Activated naive CD8-positive, alpha-beta T cell treated with anti-CD3 and anti-CD28 coated beads for 36 hours (primary cell): Measurements from ENCODE around the gene JMJD1C. TPM values are rescaled to one million over a fixed set of nuclear protein-coding genes. Genes with fewer than 3 reads are reported as not detected.

ENCODE experiments used
- DNase-seq: peaks from one replicate; pipeline ENCODE4 v3.0.0; 2021
- H3K27ac Mint-ChIP-seq: one replicate; pipeline ENCODE4 v1.8.0; 2022; ENCODE audit warnings: mild to moderate bottlenecking, moderate library complexity, mixed read lengths
- H3K27me3 Mint-ChIP-seq: one replicate; pipeline ENCODE4 v1.8.0; 2022; ENCODE audit warnings: mild to moderate bottlenecking, mixed read lengths
- H3K36me3 Mint-ChIP-seq: one replicate; pipeline ENCODE4 v1.8.0; 2021; ENCODE audit warnings: mild to moderate bottlenecking, mixed read lengths
- H3K4me1 Mint-ChIP-seq: one replicate; pipeline ENCODE4 v1.8.0; 2021; ENCODE audit warnings: mixed read lengths
- H3K4me3 Mint-ChIP-seq: one replicate; pipeline ENCODE4 v1.8.0; 2022; ENCODE audit warnings: mild to moderate bottlenecking, moderate library complexity, mixed read lengths
- H3K9me3 Mint-ChIP-seq: one replicate; pipeline ENCODE4 v1.8.0; 2022; ENCODE audit warnings: mixed read lengths
- total RNA-seq, 2 experiments: library from RNA; stranded (reverse); gene quantifications; one replicate each; pipeline ENCODE4 v1.2.3, GENCODE V29; 2021

JMJD1C gene
- total RNA-seq, 2 experiments from 2014 or later, result 48.4 to 52.0 TPM

GRCh38 chr10:63214571-63214970 is 251.2 kb downstream of the JMJD1C start:
- H3K4me3 Mint-ChIP-seq, result no peak overlapping the region
- peaks cover 49% of the 10 kb centered on the region for H3K4me1 Mint-ChIP-seq
- DNase-seq, result no peak
- peak overlapping the region; percentile 52 for H3K27ac Mint-ChIP-seq
- H3K9me3 Mint-ChIP-seq, result peaks cover 6% of the 10 kb centered on the region
- no peaks in the 10 kb centered on the region for H3K27me3 Mint-ChIP-seq
- peaks cover 44% of the 10 kb centered on the region for H3K36me3 Mint-ChIP-seq

DNA sequence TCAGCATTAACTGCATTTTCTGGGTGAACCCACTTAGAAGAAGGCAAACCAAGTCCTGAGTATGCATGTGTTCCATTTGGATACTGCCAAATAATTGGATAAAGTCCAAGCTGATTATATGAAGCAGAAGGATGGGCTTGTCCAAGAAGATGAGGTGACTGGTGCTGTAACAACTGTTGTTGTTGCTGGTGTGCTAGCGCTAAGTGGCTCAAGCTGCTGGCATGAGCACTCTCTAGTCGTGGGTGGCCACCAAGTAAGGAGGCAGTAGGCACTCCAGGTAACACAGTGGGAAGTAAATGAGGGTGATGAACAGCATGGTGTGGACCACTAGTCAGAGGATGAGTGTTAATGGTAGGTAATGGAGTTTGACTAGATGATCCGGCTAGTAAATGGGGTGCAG is 252.3 kb downstream of the JMJD1C start:
- H3K27ac Mint-ChIP-seq, result peak overlapping the region; percentile 12
- no peaks in the 10 kb centered on the region for H3K27me3 Mint-ChIP-seq
- no peak for DNase-seq
- H3K9me3 Mint-ChIP-seq, result peaks cover 6% of the 10 kb centered on the region
- peaks cover 46% of the 10 kb centered on the region for H3K4me1 Mint-ChIP-seq
- no peak overlapping the region for H3K4me3 Mint-ChIP-seq
- H3K36me3 Mint-ChIP-seq, result peaks cover 39% of the 10 kb centered on the region

- H3K36me3 Mint-ChIP-seq, result peaks cover 58% of the 10 kb centered on the region
- H3K27me3 Mint-ChIP-seq, result no peaks in the 10 kb centered on the region
- peak overlapping the region; percentile 65 for H3K27ac Mint-ChIP-seq
- peaks cover 56% of the 10 kb centered on the region for H3K4me1 Mint-ChIP-seq
- H3K4me3 Mint-ChIP-seq, result no peak overlapping the region
- peaks cover 6% of the 10 kb centered on the region for H3K9me3 Mint-ChIP-seq
- peak; percentile 26 for DNase-seq
Observed at GRCh38 chr10:63210611-63211196, 255.1 kb downstream of the JMJD1C start.

GRCh38 chr10:63209705-63210104 is 256.1 kb downstream of the JMJD1C start:
- Mint-ChIP-seq H3K4me1 (peaks cover 57% of the 10 kb centered on the region), H3K36me3 (peaks cover 56% of the 10 kb centered on the region), H3K27me3 (no peaks in the 10 kb centered on the region), H3K27ac (no peak overlapping the region), H3K9me3 (peaks cover 6% of the 10 kb centered on the region), H3K4me3 (no peak overlapping the region)
- no peak for DNase-seq

GRCh38 chr10:63208986-63209385 is 256.8 kb downstream of the JMJD1C start:
- DNase-seq, result no peak
- peaks cover 55% of the 10 kb centered on the region for H3K36me3 Mint-ChIP-seq
- no peak overlapping the region for H3K4me3 Mint-ChIP-seq
- H3K9me3 Mint-ChIP-seq, result peaks cover 6% of the 10 kb centered on the region
- H3K27ac Mint-ChIP-seq, result no peak overlapping the region
- H3K27me3 Mint-ChIP-seq, result no peaks in the 10 kb centered on the region
- H3K4me1 Mint-ChIP-seq, result peaks cover 54% of the 10 kb centered on the region

DNA sequence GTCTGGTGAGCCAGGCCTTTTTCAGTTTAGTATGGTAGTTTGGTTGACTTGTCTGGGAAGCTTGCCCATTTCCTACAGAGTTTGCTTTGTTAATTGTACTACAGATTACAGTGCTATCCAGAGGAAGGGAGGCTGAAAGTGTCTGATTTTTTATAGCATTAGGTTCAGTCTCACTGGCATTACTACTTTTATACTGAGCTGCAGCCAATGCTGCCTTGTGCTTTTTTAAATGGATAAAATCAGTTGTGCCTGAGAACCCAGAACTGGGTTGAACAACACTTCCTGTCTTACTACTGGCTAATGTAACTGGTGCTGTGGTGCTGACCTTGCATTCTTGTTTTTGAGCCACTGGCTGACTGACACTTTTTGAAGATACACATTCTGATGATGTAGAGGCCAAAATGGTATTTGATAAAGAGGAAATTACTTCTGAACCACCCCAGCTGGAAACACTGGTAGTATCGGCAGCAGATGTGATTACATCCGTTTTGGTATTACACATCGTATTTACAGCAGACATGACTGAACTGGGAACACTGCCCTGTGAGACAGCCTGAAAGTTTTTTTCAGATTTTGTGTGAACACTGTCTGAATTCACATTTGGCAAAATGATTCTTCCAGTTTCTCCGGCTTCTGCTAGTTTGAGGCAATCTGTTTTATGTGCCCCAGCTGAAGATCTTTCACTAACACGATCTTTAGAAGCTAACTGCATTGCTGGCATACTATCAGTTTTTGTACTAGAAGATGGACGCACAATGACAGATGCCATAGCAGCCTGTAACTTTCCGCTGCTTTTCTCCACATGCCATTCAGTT is 258.6 kb downstream of the JMJD1C start:
- H3K9me3 Mint-ChIP-seq, result peaks cover 6% of the 10 kb centered on the region
- DNase-seq, result no peak
- H3K4me1 Mint-ChIP-seq, result peaks cover 48% of the 10 kb centered on the region
- peak overlapping the region; percentile 21 for H3K27ac Mint-ChIP-seq
- H3K4me3 Mint-ChIP-seq, result no peak overlapping the region
- H3K27me3 Mint-ChIP-seq, result no peaks in the 10 kb centered on the region
- H3K36me3 Mint-ChIP-seq, result peaks cover 45% of the 10 kb centered on the region

GRCh38 chr10:63206576-63206975 is 259.2 kb downstream of the JMJD1C start:
- peaks cover 39% of the 10 kb centered on the region for H3K36me3 Mint-ChIP-seq
- no peak overlapping the region for H3K4me3 Mint-ChIP-seq
- no peaks in the 10 kb centered on the region for H3K27me3 Mint-ChIP-seq
- H3K9me3 Mint-ChIP-seq, result no peaks in the 10 kb centered on the region
- peaks cover 45% of the 10 kb centered on the region for H3K4me1 Mint-ChIP-seq
- no peak overlapping the region for H3K27ac Mint-ChIP-seq
- DNase-seq, result no peak

- H3K27me3 Mint-ChIP-seq, result no peaks in the 10 kb centered on the region
- H3K4me3 Mint-ChIP-seq, result no peak overlapping the region
- no peak for DNase-seq
- H3K27ac Mint-ChIP-seq, result peak overlapping the region; percentile 20
- H3K36me3 Mint-ChIP-seq, result peaks cover 27% of the 10 kb centered on the region
- H3K9me3 Mint-ChIP-seq, result no peaks in the 10 kb centered on the region
- H3K4me1 Mint-ChIP-seq, result peaks cover 34% of the 10 kb centered on the region
Observed at GRCh38 chr10:63205421-63205820, 260.4 kb downstream of the JMJD1C start.

DNA sequence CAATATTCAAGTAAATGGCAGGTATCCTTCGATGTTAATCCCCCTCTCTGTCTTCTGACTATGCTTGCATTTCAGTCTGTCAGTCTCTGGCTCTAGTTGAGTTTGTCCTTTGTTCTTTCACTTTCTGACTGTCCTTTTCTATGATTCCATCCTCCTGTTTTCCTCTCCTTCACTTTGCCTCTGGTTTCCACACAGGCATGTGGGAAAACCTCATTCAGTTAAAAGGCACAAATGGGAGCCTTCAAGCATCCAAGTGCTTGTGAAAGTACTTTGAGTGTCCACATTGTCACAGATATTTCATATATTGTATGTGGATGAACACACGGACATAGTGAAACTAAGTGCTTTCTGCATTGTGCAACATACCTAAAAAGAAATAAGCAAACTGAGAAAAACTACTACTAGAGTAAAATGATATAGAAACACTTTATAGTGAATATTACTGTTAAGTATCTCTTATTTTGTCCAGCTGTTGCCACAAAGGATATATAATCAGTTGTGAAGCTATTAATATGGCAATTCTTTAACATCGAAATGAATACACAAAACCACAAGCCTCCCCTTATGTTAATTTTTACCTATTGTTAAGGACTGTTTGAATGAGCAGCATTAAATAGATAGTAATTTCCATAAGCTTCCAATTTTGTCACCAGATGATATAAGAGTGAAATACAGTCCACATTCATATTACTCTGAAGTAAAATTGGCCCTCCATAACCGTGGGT is 260.9 kb downstream of the JMJD1C start:
- Mint-ChIP-seq H3K27me3 (no peaks in the 10 kb centered on the region), H3K36me3 (peaks cover 24% of the 10 kb centered on the region), H3K27ac (peak overlapping the region; percentile 20), H3K4me3 (no peak overlapping the region), H3K4me1 (peaks cover 33% of the 10 kb centered on the region), H3K9me3 (no peaks in the 10 kb centered on the region)
- no peak for DNase-seq

- no peak for DNase-seq
- H3K36me3 Mint-ChIP-seq, result peaks cover 8% of the 10 kb centered on the region
- H3K27me3 Mint-ChIP-seq, result no peaks in the 10 kb centered on the region
- H3K27ac Mint-ChIP-seq, result no peak overlapping the region
- H3K4me1 Mint-ChIP-seq, result peaks cover 12% of the 10 kb centered on the region
- H3K4me3 Mint-ChIP-seq, result no peak overlapping the region
- H3K9me3 Mint-ChIP-seq, result no peaks in the 10 kb centered on the region
Observed at GRCh38 chr10:63201118-63201517, 264.7 kb downstream of the JMJD1C start.

GRCh38 chr10:63200431-63200830 is 265.3 kb downstream of the JMJD1C start:
- Mint-ChIP-seq H3K27me3 (no peaks in the 10 kb centered on the region), H3K27ac (no peak overlapping the region), H3K4me3 (no peak overlapping the region), H3K9me3 (no peaks in the 10 kb centered on the region), H3K4me1 (peaks cover 11% of the 10 kb centered on the region), H3K36me3 (peaks cover 6% of the 10 kb centered on the region)
- no peak for DNase-seq

DNA sequence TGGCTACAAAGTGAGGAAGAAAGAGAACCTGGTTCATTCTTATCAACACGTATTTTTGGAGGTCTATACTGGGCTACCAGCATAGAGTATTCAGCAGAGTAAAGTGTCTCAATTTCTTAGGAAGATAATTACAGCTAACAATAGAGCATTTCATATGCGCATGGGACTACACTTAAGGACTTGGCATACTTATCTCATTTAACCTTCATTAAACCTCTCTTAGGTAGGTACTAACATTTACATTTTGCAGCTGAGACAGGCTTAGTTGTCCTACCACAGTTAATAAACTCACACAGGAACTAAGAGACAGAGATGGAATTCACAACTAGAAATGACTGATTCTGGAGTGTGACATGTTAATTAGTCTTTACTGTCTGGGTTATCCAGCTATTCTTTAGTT is 266.1 kb downstream of the JMJD1C start:
- Mint-ChIP-seq H3K4me3 (no peak overlapping the region), H3K27ac (no peak overlapping the region), H3K27me3 (no peaks in the 10 kb centered on the region), H3K4me1 (peaks cover 5% of the 10 kb centered on the region), H3K36me3 (peaks cover 3% of the 10 kb centered on the region), H3K9me3 (no peaks in the 10 kb centered on the region)
- DNase-seq, result no peak

DNA sequence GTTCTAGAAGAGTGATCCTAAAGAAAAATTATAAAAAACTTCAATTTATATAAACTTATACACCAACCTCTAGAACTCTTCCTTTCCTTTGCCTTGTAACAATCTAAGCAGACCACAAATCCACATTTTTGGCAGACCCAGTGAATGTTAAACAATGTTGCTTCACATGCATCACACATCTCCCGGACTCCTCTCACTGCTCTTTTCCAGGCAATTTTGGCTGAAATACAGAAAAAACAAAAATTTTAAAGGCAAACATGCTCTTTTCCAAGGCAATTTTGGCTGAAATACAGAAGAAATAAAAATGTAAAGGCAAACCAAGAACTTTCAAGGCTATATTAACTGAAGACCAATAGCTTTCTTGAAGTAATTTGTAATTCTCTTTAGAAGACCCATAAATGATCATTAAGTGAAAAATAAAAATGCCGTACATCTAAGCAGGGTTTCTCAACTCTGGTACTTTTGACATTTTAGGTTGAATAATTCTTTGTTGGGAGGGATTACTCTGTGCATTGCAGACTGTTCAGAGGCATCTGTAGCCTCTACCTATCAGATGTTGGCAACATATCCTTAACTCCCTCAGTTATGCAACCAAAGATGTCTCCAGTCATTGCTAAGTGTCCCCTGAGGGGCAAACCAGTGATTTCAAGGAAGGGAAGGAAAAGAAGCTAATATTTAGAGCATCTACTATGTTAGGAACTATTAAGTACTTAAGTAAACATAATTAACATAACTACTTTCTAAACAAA is 268.3 kb downstream of the JMJD1C start:
- no peak overlapping the region for H3K4me3 Mint-ChIP-seq
- peaks cover 11% of the 10 kb centered on the region for H3K36me3 Mint-ChIP-seq
- H3K9me3 Mint-ChIP-seq, result no peaks in the 10 kb centered on the region
- H3K27me3 Mint-ChIP-seq, result no peaks in the 10 kb centered on the region
- no peaks in the 10 kb centered on the region for H3K4me1 Mint-ChIP-seq
- no peak for DNase-seq
- H3K27ac Mint-ChIP-seq, result no peak overlapping the region

DNA sequence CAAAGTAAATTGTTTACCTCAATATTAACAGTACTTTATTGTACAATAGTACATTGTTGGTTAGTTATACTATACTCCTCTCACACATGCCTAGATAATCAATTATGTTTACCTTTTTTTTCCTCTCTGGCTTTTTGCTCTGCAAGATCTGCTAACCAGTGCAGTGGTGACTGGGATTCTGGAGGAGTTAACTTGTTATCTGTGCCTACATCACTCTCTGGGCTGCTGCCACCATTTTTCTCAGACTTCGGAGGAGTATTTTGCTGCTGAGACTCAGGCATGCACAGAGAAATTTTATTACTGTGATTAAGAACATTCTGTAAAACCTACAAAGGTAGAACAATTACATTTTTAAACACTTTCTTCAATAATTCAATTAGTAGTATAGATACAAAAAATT is 273.0 kb downstream of the JMJD1C start:
- peaks cover 14% of the 10 kb centered on the region for H3K36me3 Mint-ChIP-seq
- no peaks in the 10 kb centered on the region for H3K9me3 Mint-ChIP-seq
- DNase-seq, result no peak
- H3K27me3 Mint-ChIP-seq, result no peaks in the 10 kb centered on the region
- H3K4me3 Mint-ChIP-seq, result no peak overlapping the region
- H3K4me1 Mint-ChIP-seq, result no peaks in the 10 kb centered on the region
- H3K27ac Mint-ChIP-seq, result no peak overlapping the region

DNA sequence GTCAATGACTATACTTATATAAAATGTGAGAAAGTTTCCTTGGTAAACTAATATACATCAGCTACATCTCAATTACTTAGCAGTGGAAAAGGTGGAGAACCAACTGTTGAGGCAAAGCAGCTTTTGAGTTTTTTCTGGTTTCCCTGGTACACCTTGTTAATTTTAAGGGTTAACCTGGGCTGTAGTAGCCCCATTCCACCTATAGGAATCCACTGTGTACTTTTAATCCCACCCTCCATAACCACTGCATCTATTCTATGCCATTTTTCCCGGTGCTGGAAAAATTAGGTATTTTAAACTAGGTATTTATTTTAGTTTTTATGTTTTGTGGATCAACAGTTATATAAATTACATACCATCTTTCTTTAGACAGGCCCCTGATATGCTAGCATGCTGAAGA is 290.2 kb downstream of the JMJD1C start:
- Mint-ChIP-seq H3K36me3 (peaks cover 49% of the 10 kb centered on the region), H3K4me3 (no peak overlapping the region), H3K9me3 (peaks cover 8% of the 10 kb centered on the region), H3K27ac (peak overlapping the region; percentile 10), H3K4me1 (peaks cover 57% of the 10 kb centered on the region), H3K27me3 (no peaks in the 10 kb centered on the region)
- DNase-seq, result no peak
